HepG2 (cell line): Measurements from ENCODE around the gene USF2. TPM values are rescaled to one million over a fixed set of nuclear protein-coding genes. Genes with fewer than 3 reads are reported as not detected.

Experiments
- ATAC-seq: fragments of 200-7000 bp; cut with Tn5 transposase; 3 replicates; pipeline ENCODE4 v1.9.1; 2020; ENCODE audit warnings: mild to moderate bottlenecking, moderate library complexity
- BruUV-seq: library from RNA; stranded (reverse); fragments of 400-500 nt; replicated peaks from 2 replicates; lab custom pipeline; 2021; lab: Mats Ljungman, UMichigan
- CTCF ChIA-PET: fragments of 300-600 bp; formaldehyde crosslinking; extraction: SDS; loops from one replicate; lab custom pipeline; 2021; ENCODE audit warnings: low total read pairs, inconsistent platforms, low intra/inter-chr PET ratio; lab: Yijun Ruan, JAX
- POLR2A ChIA-PET: fragments of 350-600 bp; sonication (Branson Sonifier 250); formaldehyde crosslinking; loops from one replicate; lab custom pipeline; 2020; ENCODE audit warnings: antibody characterized with exemption, inconsistent platforms; lab: Yijun Ruan, JAX
- DNase-seq: peaks from one replicate; pipeline ENCODE4 v3.0.0-alpha.2; 2015; ENCODE audit warnings: low spot score
- FAIRE-seq: peaks from 3 replicates; lab custom pipeline; 2011; peaks lifted over from hg19 to GRCh38; lab: Jason Lieb, UNC
- H2AFZ ChIP-seq: one replicate; pipeline ENCODE4 v1.6.1; 2011; ENCODE audit warnings: low read length, inconsistent platforms
- H3K27ac ChIP-seq: fragments of 300-600 bp; 3 replicates; pipeline ENCODE4 v1.8.0; 2011; ENCODE audit warnings: mixed run types, mild to moderate bottlenecking, mixed read lengths, low read length, inconsistent platforms; ENCODE audit not compliant: insufficient read depth; ENCODE audit errors: extremely low read length
- H3K27me3 ChIP-seq, 2 experiments: fragments of 200-600 bp in 1 of 2; 2 replicates in 1 of 2; 3 replicates in 1 of 2; pipeline versions ENCODE4 v1.6.0 to v1.8.0; 2011; ENCODE audit warnings: low read length in 2 of 2, mild to moderate bottlenecking in 2 of 2, moderate library complexity in 2 of 2, inconsistent platforms in 1 of 2; ENCODE audit not compliant: insufficient read depth in 2 of 2, control insufficient read depth in 1 of 2
- H3K36me3 ChIP-seq, 2 experiments: fragments of 200-600 bp in 1 of 2; replicated peaks in 1 of 2; 2 replicates in 1 of 2; 3 replicates in 1 of 2; pipeline versions ENCODE4 v1.5.1 to v1.8.0; 2011; ENCODE audit warnings: low read length in 2 of 2, inconsistent platforms in 1 of 2; ENCODE audit not compliant: insufficient read depth in 2 of 2, control insufficient read depth in 1 of 2
- H3K4me1 ChIP-seq: 2 replicates; pipeline ENCODE4 v1.5.1; 2012; ENCODE audit warnings: low read length, inconsistent platforms; ENCODE audit not compliant: insufficient read depth
- H3K4me2 ChIP-seq: 2 replicates; pipeline ENCODE4 v1.6.0; 2011; ENCODE audit warnings: low read depth, low read length, inconsistent platforms
- H3K4me3 ChIP-seq, 3 experiments: fragments of 200-600 bp in 1 of 3; sonication (generic), shearing (Covaris generic) in 1 of 3; replicated peaks in 1 of 3; 2 replicates each; pipeline ENCODE4 v1.5.1; 2011 to 2016; ENCODE audit warnings: low read length in 3 of 3, inconsistent platforms in 2 of 3, low read depth in 2 of 3, mild to moderate bottlenecking in 2 of 3, control low read depth in 1 of 3, mixed read lengths in 1 of 3; ENCODE audit not compliant: insufficient read depth in 1 of 3
- H3K79me2 ChIP-seq: one replicate; pipeline ENCODE4 v1.6.1; 2011; ENCODE audit warnings: low read length, inconsistent platforms; ENCODE audit not compliant: insufficient read depth
- H3K9ac ChIP-seq: 2 replicates; pipeline ENCODE4 v1.6.0; 2011; ENCODE audit warnings: mild to moderate bottlenecking, low read depth, low read length, inconsistent platforms; ENCODE audit not compliant: insufficient read depth
- H3K9me3 ChIP-seq: 2 replicates; pipeline ENCODE4 v1.5.1; 2012; ENCODE audit warnings: mild to moderate bottlenecking, low read length
- H4K20me1 ChIP-seq: 2 replicates; pipeline ENCODE4 v1.6.0; 2011; ENCODE audit warnings: inconsistent platforms, mild to moderate bottlenecking, low read length, moderate library complexity; ENCODE audit not compliant: insufficient read depth
- CC2D1A ChIP-seq: sonication (generic); formaldehyde crosslinking; IDR thresholded peaks from 2 replicates; pipeline ENCODE4 v1.8.1; 2023; ENCODE audit warnings: mild to moderate bottlenecking, missing genetic modification reagents
- GPN1 ChIP-seq: sonication (generic); formaldehyde crosslinking; IDR thresholded peaks from 2 replicates; pipeline ENCODE4 v1.5.1; 2020; ENCODE audit warnings: missing genetic modification reagents, borderline replicate concordance
- JUN ChIP-seq: sonication (generic); formaldehyde crosslinking; IDR thresholded peaks from 2 replicates; pipeline ENCODE4 v1.4.0; 2020; ENCODE audit warnings: mild to moderate bottlenecking, missing genetic modification reagents
- KAT8 ChIP-seq: IDR thresholded peaks from 2 replicates; pipeline ENCODE4 v1.6.1; 2016; ENCODE audit warnings: missing genetic modification reagents, missing compliant biosample characterization
- MAX ChIP-seq: IDR thresholded peaks from 2 replicates; pipeline ENCODE4 v1.6.1; 2012; ENCODE audit warnings: inconsistent platforms
- MED1 ChIP-seq: sonication (generic); formaldehyde crosslinking; IDR thresholded peaks from 2 replicates; pipeline ENCODE4 v1.4.0; 2020; ENCODE audit warnings: missing genetic modification reagents
- MIER2 ChIP-seq: IDR thresholded peaks from 2 replicates; pipeline ENCODE4 v1.6.1; 2016; ENCODE audit warnings: missing biosample characterization, missing genetic modification reagents
- TBX3 ChIP-seq: fragments of 450-650 bp; IDR thresholded peaks from 2 replicates; pipeline ENCODE4 v1.6.1; 2017; ENCODE audit warnings: antibody characterized with exemption, mild to moderate bottlenecking, inconsistent platforms, borderline replicate concordance
- ZMYM4 ChIP-seq: sonication (generic); formaldehyde crosslinking; IDR thresholded peaks from 2 replicates; pipeline ENCODE4 v1.8.1; 2023; ENCODE audit warnings: mild to moderate bottlenecking, missing genetic modification reagents
- ZNF407 ChIP-seq: sonication (generic); formaldehyde crosslinking; IDR thresholded peaks from one replicate; pipeline ENCODE4 v1.5.1; 2020; ENCODE audit warnings: mild to moderate bottlenecking, missing genetic modification reagents; ENCODE audit errors: not compliant biosample characterization
- ZNF672 ChIP-seq: sonication (generic); formaldehyde crosslinking; IDR thresholded peaks from 2 replicates; pipeline ENCODE4 v1.8.1; 2022; ENCODE audit warnings: missing genetic modification reagents
- WGBS: methylation state at CpG from one replicate; pipeline ENCODE4 v1.1.6; 2017; ENCODE audit warnings: low lambda C conversion rate; 5-methylcytosine and 5-hydroxymethylcytosine counted together
- in situ Hi-C: cut with HindIII; loops from 2 replicates; pipeline ENCODE4 v1.10.0; 2017; ENCODE audit warnings: low pct_unique_long_range_greater_than_20kb; ENCODE audit not compliant: extremely low pct_ligation_motif_present
- intact Hi-C: fragments of 100-400 bp; cut with micrococcal nuclease; formaldehyde crosslinking; loops from one replicate; pipeline ENCODE4 v1.10.0; 2022; ENCODE audit not compliant: unreplicated experiment
- polyA plus RNA-seq, 8 experiments: library from polyadenylated mRNA; depleted of rRNA in 3 of 8; stranded (reverse) in 7 of 8; unstranded in 1 of 8; fragments of >200 nt; fragmentation: Illumina TruSeq in 4 of 8; extraction: Trizol in 4 of 8; gene quantifications; 2 replicates each; pipeline versions ENCODE4 v1.2.1 to v1.2.3, GENCODE V29; 2011 to 2016; ENCODE audit warnings: low read depth in 4 of 8, missing spikeins in 1 of 8, mixed read lengths in 1 of 8; ENCODE audit not compliant: insufficient read depth in 1 of 8
- total RNA-seq, 5 experiments: library from RNA; depleted of rRNA; stranded (reverse); fragments of >200 nt; fragmentation: Illumina TruSeq; extraction: Trizol; gene quantifications; 2 replicates each; pipeline ENCODE4 v1.2.3, GENCODE V29; 2016; ENCODE audit warnings: low read depth in 1 of 5
- TF ChIP-seq, protein P1 (sequence below): sonication (generic); formaldehyde crosslinking; IDR thresholded peaks from 2 replicates; pipeline ENCODE4 v1.4.0; 2020; ENCODE audit warnings: missing genetic modification reagents

Gene USF2
- total and polyA plus RNA-seq, 2 of the 13 experiments (the other 11 are each of a cell fraction or from before 2014, with no cell fraction given) = 54.9 to 106 TPM

- no peak overlapping the region for H2AFZ ChIP-seq
- intact Hi-C loops (no loop called here), in situ Hi-C loops (no loop called here)
- no peaks in the 10 kb centered on the region for H4K20me1 ChIP-seq
- BruUV-seq = no TSS peak
- no peak overlapping the region for H3K9ac ChIP-seq
- ChIA-PET POLR2A (no interaction called here), CTCF (no interaction called here)
- H3K79me2 ChIP-seq = no peaks in the 10 kb centered on the region
- FAIRE-seq = no peak
- ATAC-seq = no peak
- DNase-seq = no peak
- 50% methylated on average over 23 of the region's 23 CpGs for WGBS
- no peak overlapping the region for H3K27ac ChIP-seq
- H3K27me3 ChIP-seq = peaks cover 6 to 46% of the 10 kb centered on the region in 2 experiments
- H3K4me2 ChIP-seq = no peak overlapping the region
- H3K9me3 ChIP-seq = no peaks in the 10 kb centered on the region
- no peaks in the 10 kb centered on the region for H3K36me3 ChIP-seq
- peaks cover 71% of the 10 kb centered on the region for H3K4me1 ChIP-seq
- H3K4me3 ChIP-seq = no peak overlapping the region
- TF ChIP-seq ZMYM4 = no peak
- TF ChIP-seq MAX = no peak
- TF ChIP-seq MED1 (CRISPR knock-in tag) = no peak
- TF ChIP-seq KAT8 = no peak
- no peak for TF ChIP-seq MIER2
- no peak for TF ChIP-seq ZNF672 (CRISPR knock-in tag)
- no peak for TF ChIP-seq GPN1 (CRISPR knock-in tag)
- no peak for TF ChIP-seq TBX3
- no peak for TF ChIP-seq CC2D1A
- TF ChIP-seq JUN (CRISPR knock-in tag) = no peak
- TF ChIP-seq, protein P1, sequence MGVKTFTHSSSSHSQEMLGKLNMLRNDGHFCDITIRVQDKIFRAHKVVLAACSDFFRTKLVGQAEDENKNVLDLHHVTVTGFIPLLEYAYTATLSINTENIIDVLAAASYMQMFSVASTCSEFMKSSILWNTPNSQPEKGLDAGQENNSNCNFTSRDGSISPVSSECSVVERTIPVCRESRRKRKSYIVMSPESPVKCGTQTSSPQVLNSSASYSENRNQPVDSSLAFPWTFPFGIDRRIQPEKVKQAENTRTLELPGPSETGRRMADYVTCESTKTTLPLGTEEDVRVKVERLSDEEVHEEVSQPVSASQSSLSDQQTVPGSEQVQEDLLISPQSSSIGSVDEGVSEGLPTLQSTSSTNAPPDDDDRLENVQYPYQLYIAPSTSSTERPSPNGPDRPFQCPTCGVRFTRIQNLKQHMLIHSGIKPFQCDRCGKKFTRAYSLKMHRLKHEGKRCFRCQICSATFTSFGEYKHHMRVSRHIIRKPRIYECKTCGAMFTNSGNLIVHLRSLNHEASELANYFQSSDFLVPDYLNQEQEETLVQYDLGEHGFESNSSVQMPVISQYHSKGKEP (CRISPR knock-in tag) = no peak
- TF ChIP-seq ZNF407 (CRISPR knock-in tag) = no peak
Measured at GRCh38 chr19:35292421-35293362, 23.9 kb downstream of the USF2 start.
